GM12891 (cell line): ENCODE data around the gene LONRF2.

ENCODE experiments used
- PAX5 ChIP-seq: IDR thresholded peaks from 2 replicates; pipeline ENCODE4 v1.6.1; 2011; ENCODE audit warnings: low read length, moderate library complexity, mild to moderate bottlenecking; ENCODE audit not compliant: insufficient read depth, severe bottlenecking
- POLR2A ChIP-seq: IDR thresholded peaks from 2 replicates; pipeline ENCODE4 v1.6.1; 2011; ENCODE audit warnings: low read depth, low read length, control low read depth
- POLR2AphosphoS5 ChIP-seq: IDR thresholded peaks from 2 replicates; pipeline ENCODE4 v1.6.1; 2011; ENCODE audit warnings: low read depth, low read length, control low read depth
- POU2F2 ChIP-seq: IDR thresholded peaks from 2 replicates; pipeline ENCODE4 v1.6.1; 2011; ENCODE audit warnings: low read depth, mild to moderate bottlenecking, control low read depth, low read length, moderate library complexity
- SPI1 ChIP-seq: IDR thresholded peaks from 2 replicates; pipeline ENCODE4 v1.6.1; 2011; ENCODE audit warnings: low read depth, low read length, control low read depth
- TAF1 ChIP-seq: IDR thresholded peaks from 2 replicates; pipeline ENCODE4 v1.6.1; 2011; ENCODE audit warnings: low read depth, low read length, control low read depth

DNA sequence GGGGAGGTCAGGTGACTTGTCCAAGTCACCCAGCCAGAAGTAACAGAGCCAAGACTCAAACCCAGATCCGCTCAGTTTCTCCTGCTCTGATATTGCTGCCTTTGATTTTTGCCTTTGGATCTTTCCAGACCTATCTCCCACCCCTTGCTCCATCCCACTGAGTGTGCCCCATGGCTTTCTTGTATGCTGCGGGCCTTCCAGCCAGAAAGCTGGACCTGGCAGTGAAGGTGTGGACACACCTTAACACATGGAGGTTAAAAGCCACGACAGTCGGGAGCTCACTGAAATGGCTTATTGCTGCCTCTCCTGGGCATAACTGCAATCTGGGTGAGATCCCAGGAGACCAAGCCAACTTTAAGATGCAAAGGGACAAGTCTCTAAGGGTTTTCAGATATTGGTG, 86.7 kb downstream of the LONRF2 start:
- TF ChIP-seq POLR2AphosphoS5 = no peak
- TF ChIP-seq POLR2A = no peak
- no peak for TF ChIP-seq SPI1
- TF ChIP-seq POU2F2 = no peak
- TF ChIP-seq TAF1 = no peak
- no peak for TF ChIP-seq PAX5
